Mesenchymal stem cell (in vitro differentiated cells and primary cell): ENCODE measurements around the gene SPATA25.
A peak's percentile ranks its signal among the peaks of the same experiment; 100 is the strongest.

Experiments
- DNase-seq: peaks from one replicate; pipeline ENCODE4 v3.0.0-alpha.2; 2013
- H2AFZ ChIP-seq: one replicate; pipeline ENCODE4 v1.6.1; 2013; ENCODE audit warnings: low read depth, mild to moderate bottlenecking, control low read depth, inconsistent platforms, low read length, moderate library complexity
- H2AK5ac ChIP-seq: 2 replicates; pipeline ENCODE4 v1.6.1; 2013; ENCODE audit warnings: low read length, moderate library complexity, mild to moderate bottlenecking, inconsistent platforms; ENCODE audit not compliant: severe bottlenecking
- H2BK120ac ChIP-seq: one replicate; pipeline ENCODE4 v1.6.1; 2013; ENCODE audit warnings: low read depth, mild to moderate bottlenecking, inconsistent platforms, low read length, moderate library complexity
- H2BK12ac ChIP-seq, 2 experiments: one replicate each; pipeline ENCODE4 v1.6.1; 2013; ENCODE audit warnings: inconsistent platforms in 2 of 2, low read length in 2 of 2, mild to moderate bottlenecking in 2 of 2, moderate library complexity in 2 of 2, control low read depth in 1 of 2
- H2BK15ac ChIP-seq: one replicate; pipeline ENCODE4 v1.6.1; 2013; ENCODE audit warnings: mild to moderate bottlenecking, low read depth, inconsistent platforms; ENCODE audit not compliant: poor library complexity, severe bottlenecking
- H2BK5ac ChIP-seq: 2 replicates; pipeline ENCODE4 v1.6.1; 2013; ENCODE audit warnings: low read depth, mild to moderate bottlenecking, low read length, control low read depth, inconsistent platforms; ENCODE audit not compliant: poor library complexity, severe bottlenecking
- H3K14ac ChIP-seq, 2 experiments: one replicate each; pipeline ENCODE4 v1.6.1; 2013; ENCODE audit warnings: inconsistent platforms in 2 of 2, low read length in 2 of 2, control low read depth in 1 of 2, mild to moderate bottlenecking in 1 of 2, moderate library complexity in 1 of 2
- H3K18ac ChIP-seq, 2 experiments: one replicate each; pipeline ENCODE4 v1.6.1; 2013; ENCODE audit warnings: inconsistent platforms in 2 of 2, low read length in 2 of 2, control low read depth in 1 of 2, low read depth in 1 of 2, mild to moderate bottlenecking in 1 of 2
- H3K23ac ChIP-seq, 2 experiments: one replicate each; pipeline ENCODE4 v1.6.1; 2013; ENCODE audit warnings: inconsistent platforms in 2 of 2, low read length in 2 of 2, mild to moderate bottlenecking in 2 of 2, moderate library complexity in 2 of 2, control low read depth in 1 of 2
- H3K27ac ChIP-seq: 2 replicates; pipeline ENCODE4 v1.5.1; 2013; ENCODE audit warnings: mild to moderate bottlenecking, moderate library complexity, low read length, control low read depth, inconsistent platforms; ENCODE audit not compliant: poor library complexity, severe bottlenecking
- H3K27me3 ChIP-seq, 2 experiments: 2 replicates each; pipeline versions ENCODE4 v1.6.1 to v1.7.0; 2013; ENCODE audit warnings: low read length in 2 of 2, mild to moderate bottlenecking in 2 of 2, moderate library complexity in 2 of 2, control low read depth in 1 of 2, inconsistent platforms in 1 of 2; ENCODE audit not compliant: control insufficient read depth in 1 of 2, insufficient read depth in 1 of 2
- H3K36me3 ChIP-seq, 2 experiments: 2 replicates each; pipeline versions ENCODE4 v1.6.1 to v1.7.0; 2013; ENCODE audit warnings: low read length in 2 of 2, control low read depth in 1 of 2, inconsistent platforms in 1 of 2, low read depth in 1 of 2, mild to moderate bottlenecking in 1 of 2; ENCODE audit not compliant: insufficient read depth in 2 of 2, control insufficient read depth in 1 of 2
- H3K4ac ChIP-seq, 2 experiments: one replicate each; pipeline ENCODE4 v1.6.1; 2013; ENCODE audit warnings: inconsistent platforms in 2 of 2, low read length in 2 of 2, mild to moderate bottlenecking in 2 of 2, moderate library complexity in 2 of 2, control low read depth in 1 of 2, low read depth in 1 of 2
- H3K4me1 ChIP-seq: 2 replicates; pipeline ENCODE4 v1.6.1; 2013; ENCODE audit warnings: low read depth, low read length, control low read depth; ENCODE audit not compliant: control insufficient read depth, insufficient read depth
- H3K4me2 ChIP-seq: 2 replicates; pipeline ENCODE4 v1.6.1; 2013; ENCODE audit warnings: low read length, mild to moderate bottlenecking, inconsistent platforms; ENCODE audit not compliant: poor library complexity, severe bottlenecking
- H3K4me3 ChIP-seq, 2 experiments: 2 replicates each; pipeline versions ENCODE4 v1.5.1 to v1.7.0; 2013; ENCODE audit warnings: low read length in 2 of 2, mild to moderate bottlenecking in 2 of 2, control low read depth in 1 of 2, low read depth in 1 of 2; ENCODE audit not compliant: insufficient read depth in 1 of 2
- H3K79me1 ChIP-seq: replicated peaks from 2 replicates; pipeline ENCODE4 v1.6.1; 2013; ENCODE audit warnings: mild to moderate bottlenecking, control low read depth, low read length, inconsistent platforms; ENCODE audit not compliant: poor library complexity, severe bottlenecking
- H3K9ac ChIP-seq: 2 replicates; pipeline ENCODE4 v1.7.0; 2013; ENCODE audit warnings: mild to moderate bottlenecking, low read length, moderate library complexity
- H3K9me3 ChIP-seq: 2 replicates; pipeline ENCODE4 v1.7.0; 2013; ENCODE audit warnings: mild to moderate bottlenecking, low read length; ENCODE audit not compliant: control insufficient read depth
- H4K8ac ChIP-seq: one replicate; pipeline ENCODE4 v1.6.1; 2013; ENCODE audit warnings: inconsistent platforms, mild to moderate bottlenecking, low read length, moderate library complexity
- H4K91ac ChIP-seq: one replicate; pipeline ENCODE4 v1.6.1; 2013; ENCODE audit warnings: mild to moderate bottlenecking, low read length, inconsistent platforms
- WGBS: methylation state at CpG from one replicate; pipeline ENCODE4 v1.1.7; 2013; ENCODE audit warnings: mixed read lengths; 5-methylcytosine and 5-hydroxymethylcytosine counted together

SPATA25 gene

DNA sequence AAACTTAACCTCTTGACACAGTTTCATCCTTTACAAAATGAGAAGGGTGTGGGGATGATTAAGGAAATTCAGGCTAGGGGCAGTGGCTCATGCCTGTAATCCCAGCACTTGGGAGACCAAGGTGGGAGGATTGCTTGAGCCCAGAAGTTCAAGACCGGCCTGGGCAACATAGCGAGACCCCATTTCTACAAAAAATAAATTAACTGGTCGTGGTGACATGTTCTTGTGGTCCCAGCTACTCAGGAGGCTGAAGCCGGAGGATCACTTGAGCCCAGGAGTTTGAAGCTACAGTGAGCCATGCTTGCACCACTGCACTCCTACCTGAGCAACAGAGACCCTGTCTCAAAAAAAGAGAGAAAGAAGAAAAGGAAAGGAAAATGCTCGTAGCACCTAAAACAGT, 21.0 kb downstream of the SPATA25 start:
- Histone ChIP-seq H3K9me3 (no peaks in the 10 kb centered on the region), H3K4ac (no peak overlapping the region), H2AK5ac (no peak overlapping the region), H3K27ac (no peak overlapping the region), H3K4me1 (no peaks in the 10 kb centered on the region), H3K9ac (no peak overlapping the region), H4K8ac (no peak overlapping the region), H2AFZ (no peak overlapping the region), H3K18ac (no peak overlapping the region), H2BK5ac (no peak overlapping the region), H3K4me2 (no peak overlapping the region), H4K91ac (no peak overlapping the region), H3K14ac (no peak overlapping the region), H2BK15ac (no peak overlapping the region), H3K79me1 (peaks cover 14% of the 10 kb centered on the region), H2BK120ac (no peak overlapping the region), H3K23ac (no peak overlapping the region), H3K27me3 (no peaks in the 10 kb centered on the region), H2BK12ac (no peak overlapping the region), H3K4me3 (no peak overlapping the region), H3K36me3 (peaks cover 0 to 4% of the 10 kb centered on the region in 2 experiments)
- WGBS = 100% methylated on average over 4 of the region's 5 CpGs
- no peak for DNase-seq

DNA sequence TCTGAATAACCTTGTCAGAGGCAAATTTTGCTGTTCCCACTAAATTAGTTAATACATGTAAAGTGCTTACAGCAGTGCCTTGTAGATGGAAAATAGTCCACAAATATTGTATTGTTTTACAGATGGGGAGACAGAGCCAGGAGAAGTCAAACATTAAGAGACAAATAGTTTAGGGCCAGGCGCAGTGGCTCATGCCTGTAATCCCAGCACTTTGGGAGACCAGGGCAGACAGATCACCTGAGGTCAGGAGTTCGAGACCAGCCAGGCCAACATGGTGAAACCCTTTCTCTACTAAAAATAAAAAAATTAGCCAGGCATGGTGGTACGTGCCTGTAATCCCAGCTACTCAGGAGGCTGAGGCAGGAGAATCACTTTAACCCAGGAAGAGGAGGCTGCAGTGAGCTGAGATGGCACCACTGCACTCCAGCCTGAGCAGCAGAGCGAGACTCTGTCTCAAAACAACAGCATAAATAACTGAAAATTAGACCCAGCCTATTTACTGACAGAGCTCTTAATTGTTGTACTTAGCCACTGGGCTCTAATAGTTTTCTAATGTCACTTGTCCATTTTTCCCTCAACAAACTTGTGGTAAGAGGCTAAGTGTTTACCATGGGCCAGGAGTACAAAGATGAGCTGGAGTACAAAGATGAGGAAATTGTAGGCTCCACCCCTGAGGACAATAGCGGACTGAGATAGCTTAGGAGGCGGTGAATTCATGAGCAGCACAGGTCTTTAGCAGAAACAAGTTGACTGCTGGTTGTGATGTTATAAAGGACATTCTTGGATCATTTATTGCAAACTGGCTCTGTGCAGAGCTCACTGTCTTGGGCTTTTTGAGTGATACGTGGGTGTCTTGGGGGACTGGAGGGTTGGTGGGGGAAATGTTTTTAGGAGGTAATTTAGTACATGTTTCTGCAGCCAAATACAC, 23.6 kb downstream of the SPATA25 start:
- no peak overlapping the region for H2BK12ac ChIP-seq
- H3K79me1 ChIP-seq = peaks cover 20% of the 10 kb centered on the region
- H4K8ac ChIP-seq = no peak overlapping the region
- peaks cover 2% of the 10 kb centered on the region for H3K4me1 ChIP-seq
- no peak overlapping the region for H2AK5ac ChIP-seq
- H3K36me3 ChIP-seq = no peaks in the 10 kb centered on the region
- H3K23ac ChIP-seq = no peak overlapping the region
- no peak overlapping the region for H3K9ac ChIP-seq
- no peak overlapping the region for H3K14ac ChIP-seq
- H2BK15ac ChIP-seq = no peak overlapping the region
- no peaks in the 10 kb centered on the region for H3K27me3 ChIP-seq
- H2AFZ ChIP-seq = no peak overlapping the region
- no peak overlapping the region for H3K4ac ChIP-seq
- H3K4me2 ChIP-seq = no peak overlapping the region
- no peaks in the 10 kb centered on the region for H3K9me3 ChIP-seq
- no peak overlapping the region for H3K4me3 ChIP-seq
- no peak overlapping the region for H2BK5ac ChIP-seq
- no peak overlapping the region for H2BK120ac ChIP-seq
- DNase-seq = no peak
- H3K27ac ChIP-seq = no peak overlapping the region
- no peak overlapping the region for H3K18ac ChIP-seq
- no peak overlapping the region for H4K91ac ChIP-seq
- WGBS = 93% methylated on average over 7 of the region's 7 CpGs

DNA sequence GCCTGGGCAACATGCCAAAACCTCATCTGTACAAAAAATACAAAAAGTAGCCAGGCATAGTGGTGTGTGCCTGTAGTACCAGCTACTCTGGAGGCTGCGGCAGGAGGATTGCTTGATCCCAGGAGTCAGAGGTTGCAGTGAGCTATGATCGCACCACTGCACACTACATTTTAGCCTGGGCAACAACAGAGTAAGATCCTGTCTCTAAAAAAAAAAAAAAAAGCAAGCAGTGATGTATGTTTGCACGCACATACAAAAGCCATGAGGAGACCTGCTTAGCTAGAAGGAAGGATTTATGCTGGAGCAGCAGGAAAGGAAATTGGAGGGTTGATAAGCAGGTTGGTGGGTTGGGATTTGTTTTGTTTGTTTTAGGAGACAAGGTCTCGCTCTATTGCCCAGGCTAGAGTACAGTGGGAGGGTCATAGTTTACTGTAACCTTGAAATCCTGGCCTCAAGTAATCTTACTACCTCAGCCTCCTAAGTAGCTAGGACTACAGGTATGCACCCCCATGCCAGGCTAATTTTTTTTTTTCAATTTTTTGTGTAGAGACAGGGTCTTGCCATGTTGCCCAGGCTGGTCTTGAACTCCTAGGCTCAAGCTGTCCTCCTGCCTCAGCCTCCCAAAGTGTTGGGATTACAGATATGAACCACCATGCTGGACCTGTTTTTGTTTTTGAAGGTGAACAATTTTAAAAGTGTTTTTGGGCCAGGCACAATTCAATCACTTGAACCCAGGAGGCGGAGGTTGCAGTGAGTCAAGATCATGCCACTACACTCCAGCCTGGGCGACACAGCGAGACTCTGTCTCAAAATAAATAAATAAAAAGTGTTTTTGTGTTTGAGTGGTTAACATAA, 26.0 kb downstream of the SPATA25 start:
- Histone ChIP-seq H3K4me2 (no peak overlapping the region), H3K9me3 (no peaks in the 10 kb centered on the region), H3K36me3 (no peaks in the 10 kb centered on the region), H2AFZ (no peak overlapping the region), H2BK12ac (no peak overlapping the region), H3K18ac (no peak overlapping the region), H3K4me1 (peaks cover 12% of the 10 kb centered on the region), H3K9ac (no peak overlapping the region), H2BK15ac (no peak overlapping the region), H3K27ac (no peak overlapping the region), H2BK120ac (no peak overlapping the region), H3K4me3 (no peak overlapping the region), H3K23ac (no peak overlapping the region), H2AK5ac (no peak overlapping the region), H3K14ac (no peak overlapping the region), H3K4ac (no peak overlapping the region), H3K27me3 (no peaks in the 10 kb centered on the region), H4K91ac (no peak overlapping the region), H4K8ac (peak overlapping the region; percentile 23), H2BK5ac (no peak overlapping the region), H3K79me1 (peaks cover 24% of the 10 kb centered on the region)
- 99% methylated on average over 5 of the region's 7 CpGs for WGBS
- no peak for DNase-seq
